ENCODE data around the gene PPP4R4.

The PPP4R4 gene

GRCh38 chr14:94129758-94130414 is 44.2 kb upstream of the PPP4R4 start:
- Histone ChIP-seq H3K4me3 (IDR thresholded peaks at IDR 0.05; ENCODE audit: insufficient read depth, low read depth, low read length) (no peak overlapping the region), H3K4me2 (peak overlapping the region; percentile 81), H3K36me3 (ENCODE audit: insufficient read depth) (no peaks in the 10 kb centered on the region), H2AFZ (ENCODE audit: low read depth) (peak overlapping the region; percentile 91), H3K27ac (no peak overlapping the region), H3K79me2 (ENCODE audit: insufficient read depth, low read depth) (no peaks in the 10 kb centered on the region), H3K27me3 (ENCODE audit: insufficient read depth, low read depth) (no peaks in the 10 kb centered on the region), H3K9ac (no peak overlapping the region; the same call in 1 of the 2 replicates), H4K20me1 (ENCODE audit: insufficient read depth) (no peaks in the 10 kb centered on the region), H3K4me1 (ENCODE audit: low read depth, poor library complexity, severe bottlenecking) (peaks cover 4% of the 10 kb centered on the region)
- 0 out of 2 replicates have a peak, but pooled peaks have one; percentile 35 for TF ChIP-seq CTCF (conservative IDR thresholded peaks at IDR 0.05; ENCODE audit: low read depth, low read length)

GRCh38 chr14:94132285-94132887 is 41.7 kb upstream of the PPP4R4 start:
- Histone ChIP-seq H2AFZ (ENCODE audit: low read depth) (no peak overlapping the region), H4K20me1 (ENCODE audit: insufficient read depth) (no peaks in the 10 kb centered on the region), H3K27me3 (ENCODE audit: insufficient read depth, low read depth) (no peaks in the 10 kb centered on the region), H3K4me2 (0 out of 2 replicates have a peak overlapping the region, but pooled peaks have one; percentile 26), H3K27ac (no peak overlapping the region), H3K9ac (no peak overlapping the region), H3K4me3 (IDR thresholded peaks at IDR 0.05; ENCODE audit: insufficient read depth, low read depth, low read length) (no peak overlapping the region), H3K79me2 (ENCODE audit: insufficient read depth, low read depth) (no peaks in the 10 kb centered on the region), H3K36me3 (ENCODE audit: insufficient read depth) (no peaks in the 10 kb centered on the region), H3K4me1 (ENCODE audit: low read depth, poor library complexity, severe bottlenecking) (peaks cover 9% of the 10 kb centered on the region)
- peak; percentile 81 for TF ChIP-seq CTCF (conservative IDR thresholded peaks at IDR 0.05; ENCODE audit: low read depth, low read length)

- Histone ChIP-seq H3K79me2 (ENCODE audit: insufficient read depth, low read depth) (no peaks in the 10 kb centered on the region), H3K9ac (no peak overlapping the region), H3K4me1 (ENCODE audit: low read depth, poor library complexity, severe bottlenecking) (peaks cover 6% of the 10 kb centered on the region), H3K4me2 (no peak overlapping the region), H3K4me3 (IDR thresholded peaks at IDR 0.05; ENCODE audit: insufficient read depth, low read depth, low read length) (no peak overlapping the region), H4K20me1 (ENCODE audit: insufficient read depth) (no peaks in the 10 kb centered on the region), H3K27ac (no peak overlapping the region), H3K27me3 (ENCODE audit: insufficient read depth, low read depth) (no peaks in the 10 kb centered on the region), H3K36me3 (ENCODE audit: insufficient read depth) (no peaks in the 10 kb centered on the region), H2AFZ (ENCODE audit: low read depth) (no peak overlapping the region)
- TF ChIP-seq CTCF (conservative IDR thresholded peaks at IDR 0.05; ENCODE audit: low read depth, low read length): no peak
These were observed 38.6 kb upstream of the PPP4R4 start for GRCh38 chr14:94135476-94135875.

- H3K79me2 ChIP-seq (ENCODE audit: insufficient read depth, low read depth): no peaks in the 10 kb centered on the region
- no peaks in the 10 kb centered on the region for H3K36me3 ChIP-seq (ENCODE audit: insufficient read depth)
- no peak overlapping the region for H3K4me3 ChIP-seq (IDR thresholded peaks at IDR 0.05; ENCODE audit: insufficient read depth, low read depth, low read length)
- H3K27ac ChIP-seq: no peak overlapping the region
- TF ChIP-seq CTCF (conservative IDR thresholded peaks at IDR 0.05; ENCODE audit: low read depth, low read length): peak; percentile 90
- peak overlapping the region; percentile 42; the same call in 1 of the 2 replicates for H2AFZ ChIP-seq (ENCODE audit: low read depth)
- no peaks in the 10 kb centered on the region for H4K20me1 ChIP-seq (ENCODE audit: insufficient read depth)
- peaks cover 5% of the 10 kb centered on the region for H3K4me1 ChIP-seq (ENCODE audit: low read depth, poor library complexity, severe bottlenecking)
- H3K4me2 ChIP-seq: peak overlapping the region; percentile 3; the same call in 1 of the 2 replicates
- H3K27me3 ChIP-seq (ENCODE audit: insufficient read depth, low read depth): no peaks in the 10 kb centered on the region
- no peak overlapping the region for H3K9ac ChIP-seq
These were observed 37.4 kb upstream of the PPP4R4 start for GRCh38 chr14:94136575-94137331.

Measured in KMS-11 (cell line).